Esophagus squamous epithelium (tissue), 4 donors: Measurements from ENCODE around the gene GGCX.

ENCODE experiments used
- POLR2A ChIP-seq, 4 donors: fragments of 450-650 bp; IDR thresholded peaks; one replicate each; pipeline ENCODE4 v1.6.1; 2017; ENCODE audit warnings: antibody characterized with exemption in 4 of 4, mild to moderate bottlenecking in 4 of 4, moderate library complexity in 3 of 4
- TF ChIP-seq, protein P1 (sequence below), 6 experiments: fragments of 450-650 bp in 4 of 6; fragments of 200-600 bp in 2 of 6; sonication (generic) in 2 of 6; IDR thresholded peaks; one replicate each; pipeline ENCODE4 v1.5.1; 2016 to 2019; ENCODE audit warnings: antibody characterized with exemption in 6 of 6, mild to moderate bottlenecking in 4 of 6, moderate library complexity in 4 of 6

DNA sequence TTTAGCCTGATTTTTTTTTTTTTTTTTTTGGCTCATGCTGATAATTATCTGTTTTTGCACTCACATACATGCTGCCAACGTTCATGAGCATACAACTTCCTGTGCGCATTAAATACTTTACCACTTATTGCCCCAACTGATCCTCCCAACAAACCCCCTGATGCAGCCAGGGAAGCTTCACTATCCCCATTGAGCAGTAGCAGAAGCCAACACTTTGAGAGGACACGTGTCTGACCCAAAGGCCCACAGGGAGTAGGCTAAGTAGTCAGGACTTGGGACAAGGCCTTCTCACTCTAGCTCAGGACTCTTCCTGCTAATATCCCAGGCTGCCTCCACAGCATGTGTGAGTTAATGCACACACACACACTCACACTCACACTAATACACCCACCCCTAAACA is 58.6 kb downstream of the GGCX start:
- TF ChIP-seq, protein P1, sequence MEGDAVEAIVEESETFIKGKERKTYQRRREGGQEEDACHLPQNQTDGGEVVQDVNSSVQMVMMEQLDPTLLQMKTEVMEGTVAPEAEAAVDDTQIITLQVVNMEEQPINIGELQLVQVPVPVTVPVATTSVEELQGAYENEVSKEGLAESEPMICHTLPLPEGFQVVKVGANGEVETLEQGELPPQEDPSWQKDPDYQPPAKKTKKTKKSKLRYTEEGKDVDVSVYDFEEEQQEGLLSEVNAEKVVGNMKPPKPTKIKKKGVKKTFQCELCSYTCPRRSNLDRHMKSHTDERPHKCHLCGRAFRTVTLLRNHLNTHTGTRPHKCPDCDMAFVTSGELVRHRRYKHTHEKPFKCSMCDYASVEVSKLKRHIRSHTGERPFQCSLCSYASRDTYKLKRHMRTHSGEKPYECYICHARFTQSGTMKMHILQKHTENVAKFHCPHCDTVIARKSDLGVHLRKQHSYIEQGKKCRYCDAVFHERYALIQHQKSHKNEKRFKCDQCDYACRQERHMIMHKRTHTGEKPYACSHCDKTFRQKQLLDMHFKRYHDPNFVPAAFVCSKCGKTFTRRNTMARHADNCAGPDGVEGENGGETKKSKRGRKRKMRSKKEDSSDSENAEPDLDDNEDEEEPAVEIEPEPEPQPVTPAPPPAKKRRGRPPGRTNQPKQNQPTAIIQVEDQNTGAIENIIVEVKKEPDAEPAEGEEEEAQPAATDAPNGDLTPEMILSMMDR (IDR thresholded peaks at IDR 0.05), result no peak
- TF ChIP-seq POLR2A (IDR thresholded peaks at IDR 0.05), result no peak
